CD4-positive, alpha-beta T cell treated with Interleukin-17A for 4 hours (primary cell): ENCODE data around the gene DDRGK1.
"Not testable (repeated sequence)": the region's sequence is repeated elsewhere in the genome, so short reads cannot be mapped to it uniquely, and the experiment has no call there.

ENCODE experiments used
- DNase-seq: peaks from one replicate; pipeline ENCODE4 v3.0.0-alpha.2; 2020; ENCODE audit warnings: mixed read lengths

Gene DDRGK1

DNA sequence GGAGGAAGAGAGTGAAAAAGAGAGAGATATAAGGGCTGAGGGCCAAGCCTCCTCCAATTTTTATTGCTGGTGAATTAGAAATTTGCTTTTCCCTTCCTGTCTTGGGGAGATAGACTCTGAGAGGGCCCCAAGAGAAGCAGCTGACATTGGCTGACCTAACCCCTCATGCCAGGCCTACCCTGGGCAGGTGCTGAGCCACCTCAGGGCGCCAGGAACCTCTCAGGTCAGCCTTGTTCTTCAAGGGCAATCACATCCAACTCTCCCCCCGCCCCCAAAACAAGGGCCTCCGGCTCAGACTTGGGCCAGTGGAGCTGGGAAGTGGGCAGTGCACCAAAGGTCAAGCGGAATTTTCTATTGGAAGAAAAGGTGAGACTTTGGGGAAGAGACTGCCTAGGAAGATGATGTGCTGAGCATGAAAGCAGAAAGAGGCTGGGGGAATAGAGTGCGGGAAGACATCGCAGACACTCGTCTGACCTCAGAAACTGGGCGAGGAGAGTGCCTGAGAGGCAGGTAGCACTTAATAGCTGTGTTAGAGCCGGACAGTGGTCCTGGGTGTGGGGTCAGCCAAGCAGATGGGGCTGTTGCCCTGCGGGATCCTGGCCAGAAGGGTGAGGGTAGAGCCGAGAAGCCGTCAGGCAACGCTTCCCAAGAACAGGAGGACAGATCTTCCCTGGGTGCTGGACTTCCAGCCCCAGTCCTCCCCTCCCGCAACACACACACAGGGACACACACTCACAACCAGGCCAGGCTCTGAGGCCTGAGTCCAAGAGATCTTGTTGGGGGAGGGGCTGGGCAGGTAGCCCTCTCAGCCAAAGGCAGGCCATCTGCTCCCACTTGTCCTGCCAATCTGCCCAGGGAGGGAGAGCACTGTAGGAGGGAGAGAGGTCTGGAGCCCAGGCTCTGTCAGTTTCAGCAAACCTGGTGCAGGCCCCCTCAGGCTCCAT lies 41.1 kb downstream of the DDRGK1 start:
- DNase-seq = no peak

- DNase-seq = no peak
These were observed 42.3 kb downstream of the DDRGK1 start for GRCh38 chr20:3162080-3162611.

GRCh38 chr20:3161316-3162079 lies 43.0 kb downstream of the DDRGK1 start:
- DNase-seq = no peak

- no peak for DNase-seq
These were observed 44.1 kb downstream of the DDRGK1 start for GRCh38 chr20:3160418-3160817.

GRCh38 chr20:3158968-3159431 lies 45.5 kb downstream of the DDRGK1 start:
- DNase-seq = peak; percentile 14

DNA sequence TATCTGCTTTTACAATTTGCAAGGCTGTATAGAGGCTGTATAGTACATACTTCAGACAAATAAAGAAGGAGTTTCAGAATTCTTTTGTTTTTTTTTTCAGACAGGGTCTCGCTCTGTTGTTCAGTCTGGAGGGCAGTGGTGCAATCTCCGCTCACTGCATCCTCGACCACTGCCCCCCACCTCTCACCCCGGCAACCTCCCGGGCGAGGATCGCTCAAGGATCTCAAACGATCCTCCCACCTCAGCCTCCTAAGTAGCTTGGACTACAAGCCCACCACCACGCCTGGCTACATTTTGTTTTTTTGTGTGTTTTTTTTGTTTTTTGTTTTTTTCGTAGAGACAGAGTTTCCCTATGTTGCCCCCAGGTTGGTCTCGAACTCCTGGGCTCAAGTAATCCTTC lies 46.7 kb downstream of the DDRGK1 start:
- DNase-seq = no peak

DNA sequence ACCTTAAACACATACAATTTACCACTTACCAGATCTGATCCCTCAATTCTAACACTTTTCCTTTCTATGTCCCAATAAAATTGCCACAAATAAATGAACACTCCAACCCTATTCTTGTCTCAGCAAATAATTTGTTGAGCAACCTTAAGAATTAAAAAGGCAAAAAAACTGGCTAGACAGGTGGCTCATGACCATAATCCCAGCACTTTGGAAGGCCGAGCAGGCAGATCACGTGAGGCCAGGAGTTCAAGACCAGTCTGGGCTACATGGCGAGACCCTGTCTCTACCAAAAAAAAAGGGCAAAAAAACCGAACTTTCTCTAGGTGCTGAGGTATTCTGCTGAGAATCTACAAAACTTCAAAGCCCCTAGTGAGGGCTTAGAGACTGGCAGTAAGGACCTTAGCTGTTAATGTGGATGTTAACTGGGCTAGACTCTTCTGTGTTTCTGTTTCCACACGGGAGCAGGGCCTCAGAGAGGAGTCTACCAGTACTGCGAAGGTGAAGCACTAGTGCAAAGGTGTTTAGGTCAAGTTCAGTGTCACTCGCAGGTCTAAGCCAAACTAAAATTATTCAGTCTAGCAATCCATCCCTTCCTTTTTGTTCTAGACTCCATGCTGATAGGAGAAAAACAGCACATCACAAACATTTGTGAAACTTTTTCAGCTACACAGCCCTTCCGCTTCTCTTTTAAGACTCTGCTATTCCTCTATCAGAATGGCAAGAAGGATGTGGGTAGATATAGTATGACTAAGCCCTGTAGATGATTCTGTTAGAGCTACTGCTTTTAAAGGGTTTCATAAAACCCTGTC lies 47.5 kb downstream of the DDRGK1 start:
- DNase-seq = peak; percentile 27

DNA sequence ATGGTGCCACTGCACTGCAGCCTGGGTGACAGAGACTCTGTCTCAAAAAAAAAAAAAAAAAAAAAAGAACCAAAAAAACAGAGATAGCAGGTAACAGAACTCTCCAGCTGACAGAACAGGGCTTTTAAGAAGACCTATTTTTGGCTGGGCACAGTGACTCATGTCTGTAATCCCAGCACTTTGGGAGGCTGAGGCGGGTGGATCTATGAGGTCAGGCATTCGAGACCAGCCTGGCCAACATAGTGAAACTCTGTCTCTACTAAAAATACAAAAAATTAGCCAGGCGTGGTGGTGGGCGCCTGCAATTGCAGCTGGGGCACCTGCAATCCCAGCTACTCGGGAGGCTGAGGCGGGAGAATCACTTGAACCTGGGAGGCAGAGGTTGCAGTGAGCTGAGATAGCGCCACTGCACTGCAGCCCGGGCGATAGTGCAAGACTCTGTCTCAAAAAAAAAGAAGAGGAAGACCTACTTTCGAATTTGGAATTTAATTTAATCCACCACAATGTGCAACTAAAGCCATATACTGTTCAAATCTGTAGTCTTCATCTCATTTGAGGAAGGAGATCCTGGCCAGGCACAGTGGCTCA lies 52.3 kb downstream of the DDRGK1 start:
- not testable (repeated sequence) for DNase-seq

GRCh38 chr20:3150908-3151307 lies 53.6 kb downstream of the DDRGK1 start:
- no peak for DNase-seq

- no peak for DNase-seq
These were observed 57.6 kb downstream of the DDRGK1 start for GRCh38 chr20:3146732-3147341.

- no peak for DNase-seq
These were observed 62.7 kb downstream of the DDRGK1 start for GRCh38 chr20:3141757-3142156.
